ENCODE data around the gene KRTCAP2.
A peak's percentile ranks its signal among the peaks of the same experiment; 100 is the strongest.

Gene KRTCAP2

DNA sequence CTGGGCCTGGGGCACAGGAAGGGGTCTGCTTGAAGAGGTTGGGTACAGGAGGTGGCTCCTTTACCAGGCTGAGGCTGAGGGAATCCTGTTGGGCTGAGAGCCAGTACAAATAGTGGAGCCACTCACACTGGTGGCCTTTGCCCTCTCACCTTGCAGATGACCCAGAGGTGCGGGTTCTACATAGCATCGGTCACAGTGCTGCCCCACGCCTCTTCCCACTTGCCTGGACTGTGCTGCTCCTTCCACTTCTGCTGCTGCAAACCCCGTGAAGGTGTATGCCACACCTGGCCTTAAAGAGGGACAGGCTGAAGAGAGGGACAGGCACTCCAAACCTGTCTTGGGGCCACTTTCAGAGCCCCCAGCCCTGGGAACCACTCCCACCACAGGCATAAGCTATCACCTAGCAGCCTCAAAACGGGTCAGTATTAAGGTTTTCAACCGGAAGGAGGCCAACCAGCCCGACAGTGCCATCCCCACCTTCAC lies 39.3 kb downstream of the KRTCAP2 start:
- DNase-seq (ENCODE audit: low spot score): no peak

DNA sequence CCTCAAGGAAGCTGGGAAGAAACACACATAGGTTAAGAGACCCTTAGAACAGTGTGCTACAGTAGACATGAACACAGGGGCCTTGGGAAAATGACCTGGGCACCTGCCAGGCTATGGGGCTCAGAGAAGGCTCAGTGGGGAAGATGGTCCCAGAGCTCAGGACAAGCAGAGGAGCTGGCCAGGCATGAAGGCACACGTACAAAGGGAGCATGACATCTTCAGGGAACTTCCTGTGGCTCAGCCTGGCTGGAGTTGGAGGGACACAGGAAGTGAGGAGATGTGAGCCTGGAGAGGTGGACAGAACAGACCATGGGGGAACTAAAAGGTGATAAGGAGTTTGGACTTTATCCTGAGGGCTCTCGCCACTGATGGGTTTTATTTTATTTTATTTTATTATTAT lies 41.2 kb downstream of the KRTCAP2 start:
- no peak for DNase-seq (ENCODE audit: low spot score)

DNA sequence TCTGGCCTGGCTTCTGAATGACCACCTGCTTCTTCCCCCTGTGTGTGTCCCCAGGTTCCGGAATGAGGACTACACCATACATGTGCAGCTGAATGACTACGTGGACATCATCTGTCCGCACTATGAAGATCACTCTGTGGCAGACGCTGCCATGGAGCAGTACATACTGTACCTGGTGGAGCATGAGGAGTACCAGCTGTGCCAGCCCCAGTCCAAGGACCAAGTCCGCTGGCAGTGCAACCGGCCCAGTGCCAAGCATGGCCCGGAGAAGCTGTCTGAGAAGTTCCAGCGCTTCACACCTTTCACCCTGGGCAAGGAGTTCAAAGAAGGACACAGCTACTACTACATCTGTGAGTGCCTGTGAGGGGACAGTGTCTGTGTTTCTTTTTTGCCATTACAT lies 41.8 kb downstream of the KRTCAP2 start:
- no peak for DNase-seq (ENCODE audit: low spot score)

DNA sequence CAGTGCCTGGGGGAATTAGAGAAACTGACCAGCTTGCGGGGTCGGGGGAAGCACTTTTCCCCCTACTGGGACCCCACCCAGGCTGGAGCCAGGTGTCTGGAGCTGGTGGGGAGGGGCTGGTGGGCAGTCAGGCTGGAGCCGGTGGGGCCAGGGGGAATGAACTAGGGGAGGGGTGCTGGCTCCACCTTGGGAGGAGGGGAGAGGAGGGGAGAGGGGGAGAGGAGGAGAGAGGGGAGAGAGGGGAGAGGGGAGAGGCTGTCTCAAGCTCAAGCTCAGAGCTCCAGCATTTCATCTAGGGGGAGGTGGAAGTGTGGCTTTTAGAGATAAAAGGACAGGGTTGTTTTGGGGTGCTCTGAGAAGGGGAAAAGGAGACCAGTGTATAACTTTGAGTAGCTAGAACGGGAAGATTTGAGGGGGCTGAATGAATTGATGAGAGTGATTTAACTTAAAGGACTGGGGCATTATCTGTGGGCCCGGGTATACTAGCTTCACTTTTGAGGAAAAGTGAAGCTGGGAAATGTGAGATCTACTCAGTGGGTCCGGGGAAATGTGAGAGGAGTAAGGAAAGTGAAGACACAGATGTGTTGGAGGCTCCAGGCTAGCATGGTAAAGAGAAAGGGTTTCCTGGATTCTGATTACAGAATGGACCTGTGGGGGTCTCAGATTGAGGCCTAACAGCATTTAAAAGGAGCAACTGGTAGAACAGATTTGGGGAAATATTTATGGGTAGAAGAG lies 42.7 kb downstream of the KRTCAP2 start:
- no peak for DNase-seq (ENCODE audit: low spot score)

DNA sequence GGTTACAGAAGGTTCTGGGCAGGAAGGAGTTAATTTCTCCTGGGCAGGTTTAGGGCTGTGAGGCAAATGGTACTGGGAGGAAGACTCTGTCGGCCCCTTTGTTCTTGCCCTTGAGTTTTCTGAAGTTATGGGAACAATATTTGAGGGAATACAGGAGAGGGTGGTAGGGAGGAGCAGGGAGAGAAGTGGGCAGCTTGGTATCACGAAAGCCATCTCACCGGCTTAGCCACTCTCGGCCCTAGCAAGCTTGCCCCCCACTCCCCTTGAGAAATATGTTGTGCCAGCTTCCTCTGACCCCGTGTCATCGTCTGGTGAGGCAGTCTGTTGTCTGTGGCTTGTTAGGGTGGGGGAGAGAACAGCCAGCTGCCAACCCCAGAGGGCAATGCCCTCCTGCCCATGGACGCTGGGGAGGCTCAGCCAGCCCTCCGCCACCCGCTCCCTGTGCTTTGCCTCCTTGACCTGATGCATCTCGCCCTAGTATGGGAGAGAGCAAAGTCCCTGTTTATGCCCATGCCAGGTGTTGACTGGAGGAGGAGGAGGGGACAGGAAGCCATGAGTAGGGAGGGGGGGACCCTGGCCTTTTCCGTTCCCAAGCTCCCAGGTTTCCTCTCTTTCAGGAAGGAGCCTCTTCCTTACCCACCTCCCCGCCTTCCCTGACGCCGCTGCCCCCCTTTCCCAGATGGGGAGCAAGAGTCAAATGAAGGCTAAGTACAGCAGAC lies 44.2 kb downstream of the KRTCAP2 start:
- DNase-seq (ENCODE audit: low spot score): peak; percentile 76

DNA sequence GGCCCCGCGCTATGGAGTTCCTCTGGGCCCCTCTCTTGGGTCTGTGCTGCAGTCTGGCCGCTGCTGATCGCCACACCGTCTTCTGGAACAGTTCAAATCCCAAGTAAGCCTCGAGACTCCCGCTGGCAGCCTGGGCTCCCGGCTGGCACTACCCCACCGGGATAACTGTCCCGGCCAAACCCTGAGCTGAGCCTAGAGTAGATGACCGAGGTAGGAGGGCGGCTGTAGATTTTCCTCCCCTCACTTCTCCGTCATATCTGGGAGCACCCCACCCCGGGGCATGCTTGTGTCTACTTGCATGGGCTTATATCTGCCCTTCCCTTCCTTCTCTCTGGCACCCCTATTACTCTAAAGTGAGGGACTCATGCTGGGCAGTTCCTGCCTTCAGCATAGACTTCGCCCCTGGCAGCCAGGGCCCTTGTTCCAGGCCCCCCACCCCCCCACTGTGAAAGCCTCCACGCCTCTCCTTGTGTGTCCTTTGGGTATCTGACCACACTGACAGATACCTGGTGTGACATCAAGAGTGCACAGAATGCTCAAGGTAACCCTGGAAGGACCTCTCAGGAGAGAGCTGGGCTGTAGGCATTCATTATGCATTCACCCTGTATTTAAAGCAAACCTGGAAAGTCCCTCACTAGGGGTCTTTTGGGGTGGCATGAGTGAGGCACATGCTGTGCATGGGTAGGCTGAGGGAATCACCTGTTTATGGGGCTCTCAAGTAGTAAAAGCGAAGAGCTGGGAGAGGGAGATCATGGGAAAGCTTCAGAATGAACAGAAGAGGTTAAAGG lies 44.9 kb downstream of the KRTCAP2 start:
- DNase-seq (ENCODE audit: low spot score): no peak

DNA sequence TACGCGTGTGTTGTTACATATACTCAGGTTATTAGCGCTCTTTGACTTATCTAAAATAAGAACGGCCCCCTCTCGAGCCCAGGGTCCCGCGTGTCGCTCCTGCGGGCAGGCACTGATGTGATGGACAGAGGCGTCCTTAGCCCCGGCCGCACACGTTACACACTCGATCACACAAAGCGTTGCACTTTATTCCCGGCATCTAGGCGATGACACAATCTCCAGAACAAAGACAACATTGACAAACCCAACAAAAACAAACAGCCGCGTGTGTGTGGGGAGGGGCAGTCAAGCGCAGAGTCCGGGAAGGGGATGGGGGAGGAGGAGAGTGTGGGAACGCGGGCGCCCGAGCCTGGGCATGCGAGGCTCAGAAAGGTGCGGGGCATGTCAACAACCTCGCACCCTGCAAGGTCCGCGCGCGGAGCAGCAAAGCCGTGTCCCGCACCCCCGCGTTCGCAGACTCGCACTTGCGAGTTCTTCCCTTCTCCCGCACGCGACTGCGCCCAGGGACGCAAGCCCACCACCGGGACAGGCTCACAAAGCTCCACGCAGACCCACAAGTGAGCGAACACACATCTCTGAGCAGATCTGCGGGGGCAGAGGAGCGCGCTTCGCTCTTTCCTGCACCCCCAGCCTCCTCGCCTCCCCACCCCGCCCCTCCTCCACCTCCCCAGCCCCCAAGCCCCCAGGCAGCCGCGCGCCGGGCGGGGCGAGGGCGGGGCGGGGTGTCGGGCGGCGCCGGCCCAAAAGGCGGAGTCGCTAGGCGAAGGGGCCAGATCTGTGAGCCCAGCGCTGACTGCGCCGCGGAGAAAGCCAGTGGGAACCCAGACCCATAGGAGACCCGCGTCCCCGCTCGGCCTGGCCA lies 45.8 kb downstream of the KRTCAP2 start, which contains the start of gene EFNA1:
Gene EFNA1, plus strand, starts transcription at position 772 of the 862 bp plus-strand sequence. CDS start 102 bp downstream, outside the sequence.
- peak; percentile 98 for DNase-seq (ENCODE audit: low spot score)

DNA sequence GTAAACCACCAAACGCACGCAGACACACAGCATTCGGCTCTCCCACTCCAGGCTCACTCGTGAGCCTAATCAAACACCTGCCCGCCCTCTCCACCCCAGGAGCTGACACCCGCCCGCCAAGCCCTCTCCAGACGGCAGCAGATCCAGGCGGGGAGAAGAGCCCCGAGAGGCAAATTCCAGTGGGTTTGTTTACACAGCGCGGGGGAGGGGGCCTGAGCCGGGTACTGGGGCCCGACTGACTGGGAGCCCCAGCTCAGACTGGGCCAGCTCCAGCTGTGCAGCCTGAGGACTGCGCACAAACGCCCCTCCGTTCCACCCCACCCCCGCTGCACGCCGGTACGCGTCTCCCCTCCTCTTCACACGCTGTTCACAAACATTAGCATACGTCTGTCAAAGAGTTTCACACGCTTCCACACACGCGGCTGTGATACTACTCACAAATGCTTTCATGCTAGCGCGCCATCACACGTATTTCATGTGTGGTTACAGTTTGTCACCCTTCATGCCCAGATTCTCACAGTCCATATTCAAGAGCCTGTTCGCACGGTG lies 46.5 kb downstream of the KRTCAP2 start:
- peak; percentile 81 for DNase-seq (ENCODE audit: low spot score)

DNA sequence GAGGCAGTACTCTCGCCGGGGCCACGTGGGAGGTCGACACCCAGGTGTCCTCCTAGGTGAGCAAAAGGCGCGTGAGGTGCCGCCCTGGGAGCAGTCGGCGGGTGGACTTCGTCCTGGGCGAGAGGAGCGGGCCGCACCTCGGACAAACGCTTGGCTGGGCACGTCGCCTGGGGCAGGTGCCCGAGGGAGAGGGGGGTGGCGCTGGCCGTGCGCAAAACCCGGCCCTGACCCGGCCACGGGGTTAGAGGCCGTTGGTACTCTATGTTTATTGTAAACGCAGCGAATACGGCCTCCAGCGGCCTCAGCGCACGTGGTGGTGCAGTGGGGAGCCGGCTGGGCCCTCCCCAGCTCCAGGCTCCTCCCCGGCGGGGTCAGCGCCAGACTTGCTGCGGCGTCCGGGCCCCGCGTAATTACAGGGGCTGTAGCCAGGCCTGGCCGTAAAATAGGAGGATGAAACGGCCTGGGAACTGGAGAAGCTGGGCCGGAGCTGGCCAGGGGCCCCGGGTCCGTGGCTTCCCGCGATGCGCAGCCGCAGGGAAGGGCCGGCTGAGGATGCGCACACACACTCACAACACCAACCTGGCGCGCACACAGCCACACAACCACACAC lies 47.1 kb downstream of the KRTCAP2 start:
- peak; percentile 90 for DNase-seq (ENCODE audit: low spot score)

DNA sequence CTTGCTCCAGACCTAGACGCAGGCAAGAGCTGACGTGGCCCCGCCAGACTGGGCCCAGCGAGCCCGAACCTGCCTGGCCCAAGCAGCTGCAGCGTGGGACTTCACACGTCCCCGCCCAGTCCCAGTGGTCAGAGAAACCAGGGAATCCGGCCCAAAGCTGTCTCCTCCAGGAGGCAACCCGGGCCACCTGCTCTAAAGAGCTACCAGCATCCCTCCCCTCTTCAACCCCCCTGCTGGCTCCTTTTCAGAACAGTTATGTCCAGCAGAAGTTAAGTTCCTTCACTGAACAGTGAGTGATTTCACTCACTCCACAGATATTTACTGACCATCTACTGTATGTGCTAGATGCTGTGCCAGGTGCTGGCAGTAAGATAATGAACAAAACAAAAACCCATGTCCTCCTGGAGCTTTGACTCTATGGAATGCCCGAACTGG lies 47.6 kb downstream of the KRTCAP2 start:
- DNase-seq (ENCODE audit: low spot score): no peak

DNA sequence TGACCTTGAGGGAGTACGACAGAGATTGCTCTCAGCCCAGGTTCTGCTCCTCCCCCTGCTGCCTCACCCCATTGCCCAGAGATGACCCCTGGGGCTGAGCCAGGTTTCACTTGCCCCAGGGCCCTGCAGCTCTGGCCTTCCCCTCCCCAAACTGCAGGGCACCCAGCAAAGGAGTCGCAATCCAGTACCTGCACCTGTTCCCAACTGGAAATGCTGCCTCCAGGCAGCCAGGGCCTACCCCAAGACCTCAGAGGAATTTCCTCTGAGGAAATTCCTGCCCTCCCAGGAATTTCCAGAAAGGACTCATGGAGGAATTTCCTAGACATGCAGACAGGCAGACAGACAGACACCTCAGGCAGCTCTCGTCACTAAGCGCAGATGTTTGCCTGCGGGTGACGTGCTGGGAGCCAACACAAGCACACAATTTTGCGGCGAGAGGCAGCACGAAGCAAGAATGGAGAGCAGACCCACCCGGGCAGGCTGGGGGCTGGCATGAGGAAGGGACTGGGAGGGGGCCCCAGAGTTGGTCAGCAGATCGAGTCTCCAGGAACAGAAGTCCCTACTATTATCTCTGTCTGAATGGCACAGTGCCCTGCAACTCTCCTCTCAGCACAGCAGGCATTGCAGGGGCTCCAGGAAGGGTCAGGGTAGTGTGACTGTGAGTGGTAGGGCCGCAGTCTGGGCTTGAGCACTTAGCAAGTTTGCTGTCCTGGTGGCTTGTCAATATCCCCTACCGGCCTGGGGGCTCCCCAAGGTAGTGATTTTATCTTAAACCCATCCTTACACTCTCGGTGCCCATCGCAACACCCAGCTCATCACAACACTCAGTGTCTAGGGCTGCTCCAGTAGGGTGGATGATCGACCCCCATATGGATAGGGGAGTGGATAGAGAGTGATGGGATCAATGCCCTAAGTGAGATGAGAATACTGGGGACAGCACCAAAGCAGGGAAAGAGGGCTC lies 48.3 kb downstream of the KRTCAP2 start:
- no peak for DNase-seq (ENCODE audit: low spot score)

DNA sequence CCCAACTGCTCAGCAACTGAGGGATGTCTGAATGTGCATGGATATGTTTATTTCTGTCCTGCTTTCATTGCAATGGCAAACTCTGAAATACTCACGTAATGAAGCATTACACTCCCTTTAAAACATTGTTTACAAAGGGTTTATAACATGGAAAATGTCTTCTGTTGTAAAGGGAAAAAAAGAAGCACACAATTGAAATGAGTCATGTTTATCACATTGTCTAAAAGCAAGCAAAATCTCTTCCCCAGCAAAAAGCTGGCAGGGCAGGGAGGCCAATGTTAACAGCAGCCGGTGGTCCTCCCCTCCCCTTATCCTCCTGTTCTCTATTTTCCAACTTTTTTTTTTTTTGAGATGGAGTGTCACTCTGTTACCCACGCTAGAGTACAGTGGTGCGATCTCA lies 49.3 kb downstream of the KRTCAP2 start:
- no peak for DNase-seq (ENCODE audit: low spot score)

DNA sequence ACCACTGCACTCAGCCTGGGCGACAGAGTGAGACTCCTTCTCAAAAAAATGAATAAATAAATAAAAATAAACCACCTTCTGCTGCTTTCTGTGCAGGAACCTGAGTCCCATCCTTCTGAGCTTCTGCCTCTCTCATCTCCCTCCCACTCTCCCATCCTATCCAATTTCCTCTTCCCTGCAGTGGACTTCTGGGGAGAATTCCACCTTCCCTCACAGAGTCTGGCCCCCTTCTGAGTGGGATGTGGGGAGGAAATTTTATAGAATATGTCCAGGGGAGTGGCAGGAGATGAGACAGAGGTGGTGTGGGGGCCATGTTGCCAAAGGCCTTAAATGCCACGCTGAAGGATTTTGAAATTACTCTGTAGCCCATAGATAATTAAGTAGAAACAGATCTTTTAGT lies 50.8 kb downstream of the KRTCAP2 start:
- no peak for DNase-seq (ENCODE audit: low spot score)

DNA sequence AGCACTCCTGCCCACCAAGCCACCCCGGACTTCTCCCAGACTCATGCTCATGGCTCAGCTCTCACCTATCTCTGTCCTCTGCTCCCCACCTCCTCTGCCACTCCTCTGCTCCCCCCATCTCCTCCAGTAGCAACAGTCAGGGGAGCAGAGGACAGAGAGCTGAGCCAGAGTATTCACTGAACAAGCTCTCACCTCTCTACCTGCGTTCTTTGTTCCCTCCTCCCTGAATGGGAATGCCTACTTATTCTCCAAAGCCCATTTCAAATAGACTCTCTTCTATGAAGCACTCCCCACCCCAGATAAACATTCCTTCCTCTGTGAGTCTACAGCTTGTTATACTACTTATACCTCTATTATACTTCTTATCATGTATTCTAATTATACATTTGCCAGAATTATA lies 51.9 kb downstream of the KRTCAP2 start:
- no peak for DNase-seq (ENCODE audit: low spot score)

DNA sequence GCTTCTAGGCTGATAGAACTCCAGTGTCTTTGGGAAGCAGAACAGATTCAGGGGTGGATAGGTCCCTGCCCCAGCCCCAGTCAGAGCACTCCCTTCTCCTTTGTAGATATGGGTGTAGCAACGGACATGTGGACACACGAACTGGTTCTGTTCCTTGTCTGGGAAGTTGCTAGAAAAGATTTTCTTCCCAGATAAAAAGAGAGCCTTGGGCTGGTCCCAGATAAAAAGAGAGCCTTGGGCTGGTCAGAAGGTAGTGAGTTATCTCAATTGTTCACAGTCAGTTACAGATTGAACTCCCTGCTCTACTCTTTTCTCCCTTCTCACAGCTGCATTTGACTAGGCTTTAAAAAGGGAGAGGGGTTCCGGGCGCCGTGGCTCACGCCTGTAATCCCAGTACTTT lies 52.9 kb downstream of the KRTCAP2 start:
- DNase-seq (ENCODE audit: low spot score): no peak

Data from globus pallidus (tissue), 1 donor.